GM12874 (cell line): ENCODE measurements around the gene TRO.

Experiments used
- TF ChIP-seq, protein P1 (sequence below): IDR thresholded peaks from 2 replicates; pipeline ENCODE4 v1.5.1; 2011; ENCODE audit warnings: low read depth, mild to moderate bottlenecking, control low read depth, low read length, moderate library complexity; ENCODE audit not compliant: insufficient read depth

Gene TRO

GRCh38 chrX:54922547-54922946, 1.9 kb downstream of the TRO start:
- TF ChIP-seq, protein P1, sequence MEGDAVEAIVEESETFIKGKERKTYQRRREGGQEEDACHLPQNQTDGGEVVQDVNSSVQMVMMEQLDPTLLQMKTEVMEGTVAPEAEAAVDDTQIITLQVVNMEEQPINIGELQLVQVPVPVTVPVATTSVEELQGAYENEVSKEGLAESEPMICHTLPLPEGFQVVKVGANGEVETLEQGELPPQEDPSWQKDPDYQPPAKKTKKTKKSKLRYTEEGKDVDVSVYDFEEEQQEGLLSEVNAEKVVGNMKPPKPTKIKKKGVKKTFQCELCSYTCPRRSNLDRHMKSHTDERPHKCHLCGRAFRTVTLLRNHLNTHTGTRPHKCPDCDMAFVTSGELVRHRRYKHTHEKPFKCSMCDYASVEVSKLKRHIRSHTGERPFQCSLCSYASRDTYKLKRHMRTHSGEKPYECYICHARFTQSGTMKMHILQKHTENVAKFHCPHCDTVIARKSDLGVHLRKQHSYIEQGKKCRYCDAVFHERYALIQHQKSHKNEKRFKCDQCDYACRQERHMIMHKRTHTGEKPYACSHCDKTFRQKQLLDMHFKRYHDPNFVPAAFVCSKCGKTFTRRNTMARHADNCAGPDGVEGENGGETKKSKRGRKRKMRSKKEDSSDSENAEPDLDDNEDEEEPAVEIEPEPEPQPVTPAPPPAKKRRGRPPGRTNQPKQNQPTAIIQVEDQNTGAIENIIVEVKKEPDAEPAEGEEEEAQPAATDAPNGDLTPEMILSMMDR, result no peak

DNA sequence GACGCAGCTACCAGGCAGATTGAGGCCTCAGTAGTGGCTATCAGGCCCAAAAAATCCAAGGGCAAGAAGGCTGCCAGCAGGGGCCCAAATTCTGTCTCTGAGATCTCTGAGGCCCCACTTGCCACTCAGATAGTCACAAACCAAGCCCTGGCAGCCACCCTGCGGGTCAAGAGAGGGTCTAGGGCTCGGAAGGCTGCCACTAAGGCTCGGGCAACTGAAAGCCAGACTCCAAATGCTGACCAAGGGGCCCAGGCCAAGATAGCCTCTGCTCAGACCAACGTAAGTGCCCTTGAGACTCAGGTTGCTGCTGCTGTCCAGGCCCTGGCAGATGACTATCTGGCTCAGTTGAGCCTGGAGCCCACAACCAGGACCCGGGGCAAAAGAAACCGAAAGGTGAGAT, 2.8 kb downstream of the TRO start:
- TF ChIP-seq, protein P1, result no peak

DNA sequence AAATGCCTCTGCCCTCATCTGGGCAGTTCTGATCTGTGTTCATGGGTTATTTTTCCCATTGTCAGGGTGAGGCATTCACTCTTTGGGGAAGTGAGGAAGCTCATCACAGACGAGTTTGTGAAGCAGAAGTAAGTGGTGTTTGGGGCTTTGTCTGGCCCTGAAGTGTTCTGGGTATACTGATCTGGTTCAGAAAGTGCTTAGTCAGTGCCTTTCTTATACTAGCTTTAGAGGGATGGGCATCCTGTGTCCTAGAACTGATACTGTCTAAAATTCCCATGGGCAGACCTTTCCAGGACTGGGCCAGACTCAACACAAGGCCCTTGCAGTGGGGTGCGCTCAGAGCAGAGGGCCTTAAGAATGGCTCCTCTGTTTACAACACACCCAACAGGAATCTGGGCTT, 6.4 kb downstream of the TRO start:
- TF ChIP-seq, protein P1, result no peak

DNA sequence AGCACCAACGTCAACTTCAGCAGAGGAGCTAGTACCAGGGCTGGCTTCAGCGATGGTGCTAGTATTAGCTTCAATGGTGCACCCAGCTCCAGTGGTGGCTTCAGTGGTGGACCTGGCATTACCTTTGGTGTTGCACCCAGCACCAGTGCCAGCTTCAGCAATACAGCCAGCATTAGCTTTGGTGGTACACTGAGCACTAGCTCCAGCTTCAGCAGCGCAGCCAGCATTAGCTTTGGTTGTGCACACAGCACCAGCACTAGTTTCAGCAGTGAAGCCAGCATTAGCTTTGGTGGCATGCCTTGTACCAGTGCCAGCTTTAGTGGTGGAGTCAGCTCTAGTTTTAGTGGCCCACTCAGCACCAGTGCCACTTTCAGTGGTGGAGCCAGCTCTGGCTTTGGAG, 8.3 kb downstream of the TRO start:
- TF ChIP-seq, protein P1, result no peak

- TF ChIP-seq, protein P1, result no peak
These were observed 9.8 kb downstream of the TRO start for GRCh38 chrX:54930291-54931049.

DNA sequence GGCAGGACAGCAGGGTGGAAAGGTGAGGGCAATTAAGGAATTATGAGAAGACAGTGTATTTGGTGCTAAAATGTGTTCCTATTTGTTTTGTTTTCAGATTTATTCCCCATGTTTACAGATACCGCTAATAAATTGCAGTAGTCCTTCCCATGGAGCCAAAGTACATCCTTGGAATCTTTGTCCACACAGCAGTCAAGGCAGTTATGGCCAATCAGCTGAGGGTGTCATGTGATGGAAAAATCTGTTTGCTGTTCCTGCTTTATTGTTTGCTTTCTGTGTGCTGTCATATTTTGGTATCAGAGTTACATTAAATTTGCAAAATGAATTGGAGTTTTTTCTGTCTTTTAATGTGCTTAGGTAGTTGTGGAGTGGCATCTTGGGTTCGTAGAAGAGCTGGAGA, 10.5 kb downstream of the TRO start:
- TF ChIP-seq, protein P1, result no peak

DNA sequence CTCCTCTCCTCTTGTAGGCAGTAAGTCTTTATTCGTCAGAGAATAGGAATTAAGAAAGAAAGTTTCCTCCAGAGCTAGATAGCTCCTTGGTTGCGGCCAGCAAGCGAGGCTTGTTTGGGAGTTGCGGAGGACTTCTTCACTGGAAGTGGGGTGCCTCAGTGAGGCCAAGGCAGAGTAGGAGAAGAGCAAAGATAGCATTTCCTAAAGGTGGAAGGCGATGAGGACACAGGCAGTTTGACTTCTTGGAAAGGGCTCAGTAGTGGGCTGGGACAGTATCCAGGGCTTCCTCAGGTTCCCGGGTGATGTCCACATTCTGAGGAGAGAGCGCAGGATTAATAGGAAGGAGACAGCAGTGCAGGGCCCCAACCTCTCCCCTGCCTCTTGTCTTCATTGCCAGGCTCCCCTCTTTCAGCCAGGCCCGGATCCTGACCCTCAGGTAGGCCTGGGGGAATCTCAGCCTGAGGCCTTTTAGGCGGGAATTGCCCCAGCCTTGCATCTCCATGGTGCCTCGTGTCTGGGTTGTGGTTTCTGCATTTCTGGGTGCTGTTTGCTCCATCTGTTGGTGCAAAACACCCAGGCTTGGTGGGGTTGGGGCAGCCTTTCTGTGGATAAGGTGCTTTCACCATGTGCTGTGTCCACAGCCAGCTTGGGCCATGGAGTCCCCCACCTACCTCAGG, 12.7 kb downstream of the TRO start:
- TF ChIP-seq, protein P1, result no peak
